Fibroblast of skin of abdomen (primary cell): ENCODE data around the gene PPP2R5B.
A peak's percentile ranks its signal among the peaks of the same experiment; 100 is the strongest.

ENCODE experiments used
- DNase-seq: peaks from one replicate; pipeline ENCODE4 v3.0.0-alpha.2; 2013

Gene PPP2R5B

DNA sequence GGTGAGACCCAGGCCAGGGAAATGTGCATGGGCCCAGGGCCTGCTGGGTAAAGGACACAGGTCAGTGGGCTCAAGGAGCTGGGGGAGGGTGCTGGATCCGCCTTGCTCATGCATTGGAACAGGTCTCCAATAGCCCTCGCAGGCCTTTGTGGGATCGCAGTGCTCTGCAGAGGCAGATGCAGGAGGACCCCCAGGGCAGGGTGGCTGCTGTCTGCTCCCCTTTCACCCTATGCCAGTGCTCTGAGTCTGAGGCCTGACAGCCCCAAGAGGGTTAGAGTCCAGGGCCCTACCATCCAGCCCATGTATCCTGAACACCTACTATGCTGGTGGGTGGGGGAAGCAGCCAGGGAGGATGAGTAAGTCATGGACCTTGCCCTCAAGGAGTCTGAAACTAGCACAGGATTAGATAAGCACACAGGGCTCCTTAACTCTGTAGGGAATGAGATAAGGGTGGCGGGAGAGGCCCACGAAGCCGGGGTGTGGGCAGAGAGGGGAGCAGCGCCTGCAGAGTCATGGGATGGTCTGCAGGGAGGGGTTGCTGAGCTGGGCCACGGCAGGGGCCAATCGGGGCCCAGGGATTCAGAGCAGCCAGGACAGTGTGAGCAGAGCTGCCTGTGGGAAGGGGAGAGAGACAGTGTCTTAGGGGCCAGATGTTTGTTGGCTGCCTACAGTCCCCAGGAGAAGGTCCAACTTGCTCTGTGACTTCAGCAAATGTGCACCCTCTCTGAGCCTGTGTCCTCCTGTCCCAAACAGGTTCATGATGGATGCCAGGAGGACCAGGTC, 35.6 kb upstream of the PPP2R5B start:
- DNase-seq: no peak

DNA sequence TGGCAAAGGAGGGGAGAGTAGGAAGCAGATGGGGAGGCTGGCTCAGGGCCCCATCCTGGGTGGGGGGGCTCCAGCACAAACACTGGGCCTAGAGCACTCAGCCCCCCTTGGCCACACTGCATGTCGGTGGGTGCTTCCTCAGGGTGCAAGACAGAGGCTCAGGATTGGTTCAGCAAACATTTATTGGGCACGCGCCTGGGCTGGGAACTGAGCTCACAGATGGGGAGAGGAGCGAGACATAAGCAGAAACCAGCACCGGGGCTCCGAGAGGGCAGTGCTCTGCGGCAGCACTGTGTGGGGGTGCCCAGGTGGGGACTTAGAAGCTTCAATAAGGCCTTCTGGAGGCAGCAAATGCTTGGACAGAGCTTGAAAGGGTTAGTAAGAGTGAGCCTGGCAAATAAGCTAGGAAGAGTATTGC, 34.0 kb upstream of the PPP2R5B start:
- DNase-seq: no peak

DNA sequence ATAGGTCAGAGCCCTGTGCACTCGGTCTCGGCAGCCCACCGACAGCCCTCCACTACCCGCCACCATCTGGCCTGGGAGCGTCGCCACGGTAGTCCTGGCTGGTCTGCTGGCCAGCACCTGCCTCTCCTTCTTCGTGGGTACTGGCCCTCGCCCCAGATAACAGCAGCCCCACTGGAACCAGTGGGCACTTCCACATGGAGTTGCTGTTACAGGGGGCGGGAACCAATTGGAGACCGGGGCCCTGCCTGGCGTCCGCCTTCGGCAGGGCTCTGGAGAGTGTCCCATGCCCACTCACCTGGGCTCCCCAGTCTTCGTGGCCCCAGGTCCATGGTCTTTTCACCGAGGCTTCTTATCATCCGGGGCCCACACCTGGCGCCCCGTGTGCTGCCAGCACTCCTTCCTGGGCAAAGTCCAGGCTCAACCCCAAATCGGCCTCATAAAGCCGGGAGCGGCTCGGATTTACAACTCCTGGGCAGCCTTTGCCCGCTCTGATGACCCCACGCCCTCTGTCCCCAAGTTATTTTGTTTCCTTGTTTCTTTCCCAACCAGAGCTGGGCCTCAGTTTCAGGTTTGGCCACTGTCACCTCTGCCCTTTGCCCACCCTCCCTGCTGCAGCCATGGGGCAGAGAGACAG, 33.2 kb upstream of the PPP2R5B start:
- DNase-seq: no peak

DNA sequence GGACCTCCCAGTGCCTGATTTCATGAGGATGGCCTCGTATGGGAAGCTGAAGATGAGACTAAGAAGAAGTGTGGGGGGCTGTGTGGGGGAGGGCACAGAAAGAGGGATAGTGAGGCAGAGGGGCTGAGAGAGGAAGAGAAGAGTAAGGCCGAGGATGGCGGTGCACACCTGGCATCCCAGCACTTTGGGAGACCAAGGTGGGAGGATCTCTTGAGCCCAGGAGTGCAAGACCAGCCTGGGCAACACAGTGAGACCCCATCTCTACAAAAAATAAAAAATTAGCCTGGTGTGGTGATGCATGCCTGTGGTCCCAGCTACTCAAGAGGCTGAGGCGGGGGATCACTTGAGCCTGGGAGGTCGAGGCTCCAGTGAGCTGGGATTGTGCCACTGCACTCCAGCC, 32.6 kb upstream of the PPP2R5B start:
- no peak for DNase-seq

DNA sequence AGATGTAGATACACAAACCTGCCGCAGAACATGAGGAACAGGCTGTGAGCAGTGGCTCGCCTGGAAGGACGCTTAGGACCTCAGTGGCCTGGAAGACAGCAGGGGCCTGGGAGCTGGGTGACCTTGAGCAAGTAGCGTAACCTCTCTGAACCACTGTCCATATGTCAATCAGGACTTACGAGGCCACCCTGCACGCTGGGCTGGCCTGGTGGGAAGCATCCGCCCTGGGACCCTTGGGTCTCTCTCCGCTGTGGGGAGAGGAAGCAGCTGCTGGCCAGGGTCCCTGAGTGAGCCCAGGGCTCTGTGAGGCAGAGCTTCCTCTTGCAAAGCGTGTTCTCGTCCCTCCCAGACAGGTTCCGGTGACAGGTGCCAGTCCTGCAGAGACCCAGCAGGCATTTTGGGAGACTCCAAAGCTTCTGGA, 32.1 kb upstream of the PPP2R5B start:
- DNase-seq: no peak

DNA sequence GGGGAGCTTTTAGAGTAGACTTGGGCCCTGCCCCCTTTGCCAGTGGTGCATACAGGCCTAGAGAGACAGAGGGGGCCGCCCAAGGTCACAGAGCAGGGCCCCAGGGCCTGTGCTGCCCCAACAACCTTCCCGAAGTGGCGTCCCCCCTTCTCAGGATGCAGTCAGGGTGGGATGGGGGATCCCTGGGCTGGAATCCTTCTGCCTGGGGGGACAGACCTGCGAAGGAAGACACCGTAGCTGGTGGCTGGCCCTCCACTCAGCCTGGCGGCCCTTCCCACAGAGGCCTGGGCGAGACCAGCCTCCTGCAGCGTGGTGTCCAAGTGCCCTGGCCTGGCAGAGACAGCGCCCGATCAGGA, 31.7 kb upstream of the PPP2R5B start:
- DNase-seq: no peak

DNA sequence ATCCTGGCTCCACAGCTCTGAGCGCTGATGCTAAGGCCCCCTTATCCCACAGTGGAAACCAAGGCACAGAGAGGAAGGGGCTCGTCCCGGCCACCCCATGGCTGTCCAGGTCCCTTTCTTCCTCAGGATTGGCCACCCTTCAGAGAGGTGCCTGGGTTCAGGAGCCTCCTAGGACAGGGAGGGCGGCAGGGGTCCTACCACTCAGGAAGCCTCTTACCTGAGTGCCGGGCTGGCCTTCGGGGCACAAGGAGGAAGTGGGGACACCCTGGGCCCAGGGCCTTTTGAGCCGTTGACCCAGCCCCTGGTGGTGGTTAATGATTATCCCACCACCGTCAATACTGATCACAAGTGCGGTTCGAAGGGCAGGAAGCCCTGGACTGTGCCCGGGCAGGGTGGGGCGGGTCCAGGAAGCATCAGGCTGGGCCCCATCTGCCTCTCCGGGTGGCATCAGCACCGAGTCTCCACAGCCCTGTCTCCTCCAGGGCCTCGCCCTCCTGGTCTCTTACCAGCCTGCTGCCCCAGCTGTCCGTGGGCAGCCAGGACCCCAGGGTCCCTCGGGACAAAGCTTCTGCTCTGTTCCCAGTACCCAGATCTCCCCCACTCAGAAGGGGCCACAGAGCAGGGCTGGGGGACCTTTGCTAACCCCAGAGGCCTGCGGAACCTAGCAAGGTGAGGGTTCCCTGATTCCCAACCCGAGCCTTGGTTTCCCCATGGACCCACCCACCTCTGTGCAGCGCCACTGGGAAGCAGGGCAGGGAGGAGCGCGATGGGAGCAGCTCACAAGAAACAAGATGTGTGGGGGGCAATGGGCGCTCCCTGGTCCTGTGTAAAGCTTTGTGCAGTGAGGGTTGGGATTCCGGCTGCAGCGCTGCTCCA, 31.1 kb upstream of the PPP2R5B start:
- no peak for DNase-seq

DNA sequence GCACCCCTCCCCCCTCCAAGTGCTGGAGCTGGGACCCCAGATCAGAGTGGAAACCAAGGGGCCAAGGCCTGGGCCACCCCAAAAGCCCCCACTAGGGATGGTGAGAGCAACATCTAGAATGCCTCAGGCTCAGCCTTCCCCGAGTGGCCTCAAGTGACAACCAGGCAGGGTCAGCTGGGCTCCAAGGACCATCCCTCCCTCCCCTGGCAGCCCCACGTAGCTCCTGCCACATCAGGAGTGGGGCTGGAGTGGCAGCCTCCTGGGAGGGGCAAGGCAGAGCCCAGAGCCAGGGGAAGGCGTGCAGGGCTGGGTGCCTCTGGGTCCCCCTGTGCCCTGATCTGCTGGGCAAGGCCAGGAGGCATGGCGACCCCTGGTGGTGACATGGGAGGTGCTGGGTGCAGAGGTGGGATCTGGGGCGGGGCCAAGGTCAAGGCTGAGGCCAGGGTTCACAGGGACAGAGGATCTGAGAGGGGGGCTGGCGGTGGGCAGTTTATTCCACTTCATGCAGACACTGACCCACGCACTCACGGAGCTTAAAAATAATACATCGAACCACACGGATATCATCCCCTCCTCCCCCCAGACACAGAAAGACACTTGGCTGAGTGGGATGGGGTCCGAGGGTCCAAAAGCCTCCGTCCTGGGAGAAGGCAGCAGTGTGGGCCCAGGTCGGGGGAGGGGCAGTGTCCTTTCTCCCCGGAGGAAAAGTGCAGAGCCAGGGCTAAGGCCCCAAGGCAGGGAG, 30.2 kb upstream of the PPP2R5B start:
- DNase-seq: peak; percentile 63

DNA sequence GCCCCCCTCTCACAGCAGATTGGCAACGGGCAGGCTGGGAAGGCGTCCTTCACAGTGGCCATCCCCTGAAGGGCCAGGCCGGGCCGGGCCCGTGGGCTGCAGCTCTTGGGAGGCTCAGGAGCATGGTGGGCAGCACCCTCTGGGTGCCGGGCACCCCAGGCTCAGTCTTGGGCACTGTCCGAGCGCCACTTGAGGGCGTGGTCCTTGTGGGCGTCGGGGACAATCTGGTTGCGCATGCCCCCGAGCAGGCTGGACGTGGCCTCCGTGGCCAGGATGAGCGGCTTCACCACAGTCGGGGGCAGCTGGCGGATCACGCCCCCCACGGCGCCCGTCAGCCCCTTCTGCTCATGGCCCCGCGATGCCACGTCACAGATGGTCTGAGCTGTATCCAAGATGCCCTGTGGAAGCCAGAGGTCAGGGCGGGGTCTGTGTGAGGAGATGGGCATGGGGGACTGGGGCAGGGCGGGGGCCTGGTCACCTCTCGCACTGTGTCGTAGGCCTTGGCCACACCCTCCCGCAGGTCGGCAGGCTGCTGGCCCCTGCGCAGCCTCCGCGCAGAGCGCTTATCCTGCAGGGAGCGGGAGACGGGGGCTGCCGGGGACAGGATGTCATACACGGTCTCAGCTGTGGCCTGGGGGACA, 29.6 kb upstream of the PPP2R5B start:
- DNase-seq: no peak

DNA sequence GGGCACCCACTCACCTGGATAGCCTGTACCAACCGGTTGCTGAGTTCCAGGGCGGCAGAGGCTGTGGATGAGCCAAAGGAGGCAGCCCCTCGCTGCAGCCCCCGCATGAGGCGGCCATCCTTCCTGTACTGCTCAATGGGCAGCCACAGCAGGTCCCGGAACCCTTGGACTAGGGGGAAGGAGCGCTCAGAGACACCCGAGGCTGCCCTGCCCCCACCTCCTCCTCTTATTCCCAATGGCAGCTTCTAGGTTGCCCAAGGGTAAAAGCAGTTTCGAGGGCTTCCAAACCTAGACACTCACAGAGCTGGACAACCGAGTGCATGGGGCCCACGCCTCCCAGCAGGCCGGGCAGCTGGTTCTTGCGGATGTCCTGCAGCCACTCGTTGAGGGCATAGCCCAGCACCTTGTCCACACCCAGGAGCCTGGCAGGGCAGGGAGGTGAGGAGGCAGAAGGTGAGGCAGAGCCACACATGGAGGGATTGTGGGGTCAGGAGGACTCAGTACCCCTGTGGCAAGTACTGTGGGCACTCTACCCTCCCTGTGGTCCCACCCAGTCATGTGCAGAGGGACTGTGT, 28.0 kb upstream of the PPP2R5B start:
- DNase-seq: no peak

DNA sequence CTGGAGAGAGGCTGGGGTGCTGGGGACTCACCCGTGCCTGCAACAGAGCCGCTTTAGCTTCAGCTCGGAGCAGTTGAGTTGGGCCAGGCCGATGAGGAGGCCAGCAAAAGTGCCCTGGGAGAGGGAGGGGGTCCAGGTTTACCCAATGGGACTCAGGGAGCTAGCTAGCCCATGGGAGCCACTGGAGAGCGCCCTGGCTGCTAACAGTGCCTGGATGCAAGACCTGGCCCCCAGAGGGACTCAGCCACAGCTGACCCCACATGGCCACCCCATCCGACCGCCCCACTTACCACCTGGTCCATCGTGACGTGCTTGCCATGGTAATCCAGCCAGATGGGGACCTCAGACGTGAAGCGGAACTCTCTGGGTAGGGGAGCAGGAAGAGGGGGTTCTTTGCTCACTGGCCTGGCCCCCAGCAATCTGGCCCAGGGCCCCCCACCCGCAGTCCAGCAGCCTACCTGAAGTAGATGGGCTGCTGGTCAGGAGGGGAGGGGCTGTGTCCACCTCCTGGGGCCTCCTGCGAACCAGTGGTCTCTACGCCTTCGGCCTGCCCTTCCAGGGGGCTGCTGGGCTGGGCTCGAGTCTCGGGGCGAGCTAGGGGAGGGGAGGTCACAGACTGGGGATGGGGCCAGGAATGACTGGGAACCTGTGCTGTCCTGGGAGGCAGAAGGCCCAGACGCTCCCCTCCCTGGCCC, 27.0 kb upstream of the PPP2R5B start:
- no peak for DNase-seq

DNA sequence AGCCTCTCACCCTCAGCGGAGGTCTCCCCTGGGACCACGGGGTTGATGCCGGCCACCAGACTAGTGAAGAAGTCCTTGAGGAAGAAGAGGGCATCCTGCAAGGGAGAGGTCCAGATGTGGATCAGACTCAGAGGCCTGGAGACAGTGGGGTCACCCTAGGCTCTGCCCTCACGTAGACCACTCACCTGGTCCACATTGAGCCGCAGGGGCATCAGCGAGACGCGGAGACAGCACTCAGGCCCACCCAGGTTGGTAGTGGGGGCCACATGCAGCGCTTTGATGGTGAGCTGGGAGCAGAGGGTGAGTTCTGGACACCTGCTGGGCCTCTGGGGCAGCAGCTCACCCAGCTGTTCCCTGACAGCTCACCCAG, 26.4 kb upstream of the PPP2R5B start:
- DNase-seq: no peak

DNA sequence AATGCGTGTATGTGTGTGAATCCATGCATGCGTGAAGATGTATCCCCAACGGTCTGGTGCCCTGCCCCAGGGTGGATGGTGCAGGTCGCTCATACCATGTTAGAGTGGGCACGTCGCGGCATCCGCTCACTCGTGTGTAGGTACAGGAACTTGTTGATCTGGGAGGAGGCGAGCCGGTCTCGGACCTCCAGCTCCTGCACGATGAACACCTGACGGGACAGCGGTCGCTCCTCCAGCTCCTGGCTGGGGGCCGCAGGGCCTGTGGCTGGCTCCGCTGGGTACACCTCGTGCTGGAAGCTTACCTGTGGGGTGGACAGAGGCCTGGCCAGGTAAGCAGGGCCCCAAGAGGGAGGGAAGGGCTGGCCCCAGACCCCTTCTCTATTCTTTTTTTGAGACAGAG, 25.9 kb upstream of the PPP2R5B start:
- DNase-seq: no peak

DNA sequence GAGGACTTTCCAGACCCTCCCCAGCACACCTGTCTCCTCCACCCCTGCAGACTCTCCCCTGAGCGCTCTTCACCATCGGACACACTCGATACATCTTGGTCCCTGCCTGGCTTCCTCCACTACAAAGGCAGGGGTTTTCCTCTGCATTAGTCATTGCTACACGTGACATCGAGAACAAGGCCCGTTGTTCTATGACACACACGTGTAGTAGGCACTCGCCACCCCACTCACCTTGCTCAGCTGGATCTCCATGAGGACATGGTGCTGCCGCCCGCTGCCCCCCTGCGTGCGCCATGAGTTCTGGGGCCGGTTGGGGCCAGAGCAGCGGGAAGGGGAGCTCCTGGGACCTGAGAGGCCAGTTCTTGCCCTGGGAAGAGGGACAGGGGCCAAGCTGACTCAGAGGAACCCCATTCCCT, 24.2 kb upstream of the PPP2R5B start:
- DNase-seq: no peak

DNA sequence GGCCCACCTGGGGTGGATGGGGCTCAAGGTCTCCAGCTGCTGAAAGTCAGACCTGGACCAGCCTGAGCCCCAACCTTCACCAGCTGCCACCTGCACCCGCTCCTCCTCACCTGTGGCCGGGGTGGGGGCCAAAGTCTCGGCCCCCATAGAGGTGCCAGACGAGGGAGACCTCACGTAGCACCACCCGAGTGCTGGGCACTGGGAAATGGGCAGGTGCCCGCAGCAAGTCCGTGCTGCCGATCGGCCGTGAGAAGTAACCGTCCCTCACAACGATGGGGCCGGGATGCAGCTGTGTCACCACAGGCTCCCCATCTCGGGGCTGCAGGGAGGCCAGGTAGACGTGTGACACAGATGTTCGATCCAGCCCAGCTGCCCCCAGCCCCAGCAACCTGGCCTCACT, 23.7 kb upstream of the PPP2R5B start:
- no peak for DNase-seq

DNA sequence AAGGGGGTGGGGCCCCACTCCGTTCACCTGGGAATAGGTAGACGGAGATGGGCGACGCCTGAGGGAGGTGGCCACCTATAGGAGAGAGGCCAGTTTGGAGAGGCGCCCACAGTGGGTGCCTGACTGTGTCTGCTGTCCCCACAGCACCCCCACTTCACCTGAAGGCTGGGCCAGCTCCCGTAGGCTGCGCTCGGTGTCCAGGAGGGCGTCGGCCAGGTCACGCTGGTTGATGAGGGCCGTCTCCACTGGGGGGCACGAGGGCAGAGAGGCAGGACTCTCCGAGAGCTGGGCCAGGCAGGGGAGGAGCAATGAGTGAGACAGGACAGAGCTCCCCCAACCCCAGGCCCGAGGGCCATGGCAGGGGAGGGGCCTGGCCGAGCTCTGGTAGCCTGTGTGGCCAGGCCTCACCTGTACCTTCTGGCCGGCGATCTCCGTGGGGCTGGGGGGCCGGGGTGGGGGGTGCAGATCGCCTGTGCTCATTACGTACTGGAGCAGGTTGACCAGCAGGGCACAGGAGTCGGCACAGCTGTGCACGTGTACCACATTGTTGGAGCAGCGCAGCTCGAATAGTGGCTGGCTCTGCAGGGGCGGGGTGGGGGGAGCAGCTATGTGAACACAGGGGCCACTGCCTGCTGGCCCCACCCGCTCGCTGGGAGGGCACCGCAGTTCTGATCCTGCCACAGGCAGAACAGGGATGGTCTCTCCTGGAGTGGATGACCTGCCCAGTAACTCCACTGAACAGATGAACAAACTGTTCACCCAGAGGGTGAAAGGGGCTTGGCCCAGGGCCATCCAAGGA, 22.2 kb upstream of the PPP2R5B start:
- DNase-seq: no peak

DNA sequence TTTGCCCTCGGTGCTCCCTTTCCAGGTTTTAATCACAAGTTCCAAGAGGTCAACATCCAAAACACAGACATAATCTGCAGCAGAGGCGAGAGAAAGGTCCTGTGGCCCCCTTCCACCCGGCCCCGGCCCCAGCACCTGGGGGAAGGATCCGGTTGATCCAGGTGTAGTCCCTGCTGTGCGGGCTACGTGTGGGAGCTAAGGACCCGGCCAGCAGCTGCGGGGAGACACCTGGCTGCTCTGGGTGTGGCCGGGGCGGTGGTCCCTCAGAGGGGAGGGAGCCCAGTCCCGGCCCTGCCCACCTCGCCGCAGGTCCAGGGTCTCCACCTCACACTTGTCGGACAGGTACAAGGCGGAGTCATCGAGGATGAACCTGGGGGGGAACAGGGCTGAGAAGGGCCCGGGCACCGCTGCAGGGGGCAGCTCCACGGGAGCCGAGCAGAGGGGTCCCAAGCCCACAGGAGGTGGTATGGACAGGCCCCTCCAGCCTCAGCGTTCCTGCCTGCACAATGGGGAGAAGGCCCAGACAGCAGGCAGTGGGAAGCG, 21.1 kb upstream of the PPP2R5B start:
- no peak for DNase-seq

DNA sequence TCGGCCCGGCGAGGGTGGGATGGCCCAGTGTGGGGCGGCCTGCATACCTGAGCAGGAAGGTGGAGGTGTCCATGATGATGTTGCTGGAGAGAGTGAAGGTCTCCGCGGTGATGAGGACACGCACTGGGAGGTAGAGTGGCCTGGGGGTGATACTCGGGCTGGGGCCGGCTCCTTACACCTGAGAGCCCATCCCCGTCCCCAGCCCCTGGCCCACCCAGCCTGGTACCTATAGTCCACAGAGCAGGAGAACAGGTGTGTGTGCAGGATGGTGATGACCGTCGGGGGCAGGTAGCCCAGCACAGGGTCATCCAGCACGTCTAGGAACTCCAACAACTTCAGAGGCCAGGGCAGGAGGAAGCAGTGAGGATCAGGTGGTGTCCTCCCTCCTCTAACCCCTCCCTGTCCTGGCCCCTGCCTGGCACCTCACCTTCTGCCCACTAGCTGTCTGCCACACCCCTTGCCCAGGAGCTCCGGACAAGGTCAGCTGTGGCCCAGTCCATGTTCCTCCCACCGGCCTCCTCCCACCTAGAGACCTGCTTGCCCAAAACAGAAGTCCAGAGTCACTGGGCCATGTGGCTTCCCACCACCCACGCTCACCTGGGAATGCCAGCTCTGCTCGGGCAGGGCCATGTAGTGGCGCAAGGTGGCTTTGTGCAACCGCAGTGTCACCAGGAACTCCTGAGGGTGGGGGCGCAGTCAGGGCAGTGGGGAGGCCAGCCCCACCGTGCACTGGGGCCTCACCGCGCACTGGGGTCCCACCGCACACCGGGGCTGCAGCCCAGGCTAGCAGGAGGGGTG, 18.8 kb upstream of the PPP2R5B start:
- DNase-seq: no peak

DNA sequence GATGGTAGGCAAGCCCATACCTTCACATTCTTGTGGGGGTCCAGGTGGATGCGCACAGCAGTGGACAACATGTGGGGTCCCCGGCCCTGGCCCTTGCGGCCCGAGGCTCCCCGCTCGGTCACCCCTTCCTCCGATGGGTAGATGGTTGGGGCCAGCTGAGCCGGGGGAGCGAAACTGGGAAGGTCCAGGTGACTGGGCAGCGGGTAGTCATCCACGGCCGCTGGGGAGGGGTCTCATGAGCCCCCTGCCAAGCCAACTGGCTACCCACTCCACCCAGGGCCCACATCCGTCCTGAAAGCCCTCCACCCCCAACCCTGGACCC, 18.2 kb upstream of the PPP2R5B start:
- no peak for DNase-seq

DNA sequence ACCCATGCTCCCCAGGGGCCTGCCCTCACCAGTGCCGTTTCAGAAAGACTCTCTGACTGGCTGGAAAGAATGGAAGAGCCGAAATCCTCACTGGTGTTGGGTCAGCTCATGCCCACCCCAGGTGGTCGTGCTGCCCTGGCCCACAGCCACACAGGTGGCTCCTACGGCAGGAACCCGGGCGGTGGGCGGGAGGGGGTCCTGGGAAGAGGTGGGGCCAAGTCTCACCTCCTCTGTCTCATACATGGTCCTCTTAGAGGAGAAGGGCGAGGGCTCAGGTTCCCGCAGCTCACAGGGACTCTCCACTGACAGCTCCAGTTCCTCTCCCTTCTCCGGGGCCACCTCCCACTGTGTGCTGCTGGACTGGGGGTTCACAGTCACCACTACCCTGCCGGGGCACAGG, 15.7 kb upstream of the PPP2R5B start:
- DNase-seq: no peak
